Esophagus muscularis mucosa (tissue), 4 donors: ENCODE measurements around the gene C13orf46. TPM values are rescaled to one million over a fixed set of nuclear protein-coding genes. Genes with fewer than 3 reads are reported as not detected.

Source experiments
- DNase-seq: peaks from one replicate; pipeline ENCODE4 v3.0.0-alpha.2; 2017; ENCODE audit errors: extremely low spot score
- H3K27ac ChIP-seq, 4 donors: fragments of 200-600 bp; sonication (generic); replicated peaks in 1 of 4; 1 replicate in 3 of 4; 2 replicates in 1 of 4; pipeline ENCODE4 v1.5.1; 2016 to 2019; ENCODE audit warnings: mild to moderate bottlenecking in 1 of 4
- H3K27me3 ChIP-seq, 4 donors: fragments of 200-600 bp; sonication (generic); one replicate each; pipeline versions ENCODE4 v1.5.1 to v1.6.0; 2016 to 2019
- H3K36me3 ChIP-seq, 4 donors: fragments of 200-600 bp; sonication (generic); one replicate each; pipeline ENCODE4 v1.5.1; 2016 to 2019
- H3K4me1 ChIP-seq, 4 donors: fragments of 200-600 bp; sonication (generic); one replicate each; pipeline ENCODE4 v1.5.1; 2016 to 2019
- H3K4me3 ChIP-seq, 4 donors: fragments of 200-600 bp; sonication (generic); 1 replicate in 2 of 4; 2 replicates in 2 of 4; pipeline ENCODE4 v1.5.1; 2016 to 2019; ENCODE audit warnings: mild to moderate bottlenecking in 4 of 4, moderate library complexity in 1 of 4
- H3K9me3 ChIP-seq, 4 donors: fragments of 200-600 bp; sonication (generic); 1 replicate in 3 of 4; 2 replicates in 1 of 4; pipeline ENCODE4 v1.5.1; 2016 to 2019
- CTCF ChIP-seq, 3 experiments: fragments of 200-600 bp in 2 of 3; fragments of 450-650 bp in 1 of 3; sonication (generic) in 2 of 3; IDR thresholded peaks; one replicate each; pipeline ENCODE4 v1.5.1; 2017 to 2019; ENCODE audit warnings: antibody characterized with exemption in 3 of 3, mild to moderate bottlenecking in 2 of 3, moderate library complexity in 1 of 3
- EP300 ChIP-seq: sonication (generic); formaldehyde crosslinking; IDR thresholded peaks from one replicate; pipeline ENCODE4 v1.6.1; 2017; ENCODE audit warnings: antibody characterized with exemption
- POLR2A ChIP-seq: fragments of 450-650 bp; IDR thresholded peaks from one replicate; pipeline ENCODE4 v1.6.1; 2017; ENCODE audit warnings: antibody characterized with exemption, moderate library complexity, mild to moderate bottlenecking, low read depth
- POLR2AphosphoS5 ChIP-seq, 2 donors: sonication (generic); formaldehyde crosslinking; IDR thresholded peaks; one replicate each; pipeline ENCODE4 v1.6.1; 2017; ENCODE audit warnings: antibody characterized with exemption in 2 of 2
- WGBS: methylation state at CpG from one replicate; pipeline ENCODE4 v1.1.5; 2018; 5-methylcytosine and 5-hydroxymethylcytosine counted together
- intact Hi-C: fragments of 100-400 bp; cut with DNase I; formaldehyde crosslinking; loops from one replicate; pipeline ENCODE4 v1.15.1; 2023
- total RNA-seq, 4 donors: library from RNA; depleted of rRNA; stranded (reverse); fragments of >200 nt; gene quantifications; one replicate each; pipeline versions ENCODE4 v1.1.0 to v1.2.1, GENCODE V29; 2016

The C13orf46 gene
- total RNA-seq, 4 donors from 2014 or later = 0.17 to 2.1 (median 0.89) TPM

DNA sequence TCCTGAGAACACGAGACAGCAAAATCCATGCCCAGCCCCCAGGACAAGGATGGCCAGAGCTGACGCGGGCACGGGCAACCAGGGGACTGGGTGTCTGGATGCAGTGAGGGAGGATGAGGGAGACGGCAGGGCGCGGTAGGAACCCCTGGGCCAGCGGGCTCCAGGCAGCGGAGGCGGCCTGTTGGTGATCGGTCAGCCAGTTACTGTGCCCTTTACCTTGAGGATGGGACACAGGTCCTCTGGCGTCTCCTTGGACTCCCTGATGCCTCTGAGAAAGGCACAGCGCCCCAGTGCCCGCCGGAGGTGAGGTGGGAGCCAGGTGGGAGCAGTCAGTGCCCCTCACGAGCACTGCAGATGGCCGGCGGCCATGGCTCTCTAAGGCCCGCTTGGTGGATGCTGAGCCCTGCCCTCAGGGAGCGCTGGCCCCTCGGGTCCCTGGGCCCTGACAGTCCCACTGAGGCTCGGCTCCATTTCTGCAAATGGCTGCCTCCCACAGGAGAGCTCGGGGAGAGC is 31.2 kb downstream of the C13orf46 start:
- TF ChIP-seq EP300 (no peak), CTCF (IDR thresholded peaks at IDR 0.05) (no peak), POLR2A (no peak), POLR2AphosphoS5 (IDR thresholded peaks at IDR 0.05) (no peak)
- H3K4me3 ChIP-seq = no peak overlapping the region
- no peaks in the 10 kb centered on the region for H3K36me3 ChIP-seq
- DNase-seq = no peak
- H3K27me3 ChIP-seq = peaks cover 0 to 4% (median 0%) of the 10 kb centered on the region in 4 donors
- no peak overlapping the region for H3K27ac ChIP-seq
- 97% methylated on average over 13 of the region's 23 CpGs for WGBS
- H3K4me1 ChIP-seq = peaks cover 0 to 33% (median 31%) of the 10 kb centered on the region in 4 donors
- intact Hi-C loops = no loop called here
- H3K9me3 ChIP-seq = no peaks in the 10 kb centered on the region

DNA sequence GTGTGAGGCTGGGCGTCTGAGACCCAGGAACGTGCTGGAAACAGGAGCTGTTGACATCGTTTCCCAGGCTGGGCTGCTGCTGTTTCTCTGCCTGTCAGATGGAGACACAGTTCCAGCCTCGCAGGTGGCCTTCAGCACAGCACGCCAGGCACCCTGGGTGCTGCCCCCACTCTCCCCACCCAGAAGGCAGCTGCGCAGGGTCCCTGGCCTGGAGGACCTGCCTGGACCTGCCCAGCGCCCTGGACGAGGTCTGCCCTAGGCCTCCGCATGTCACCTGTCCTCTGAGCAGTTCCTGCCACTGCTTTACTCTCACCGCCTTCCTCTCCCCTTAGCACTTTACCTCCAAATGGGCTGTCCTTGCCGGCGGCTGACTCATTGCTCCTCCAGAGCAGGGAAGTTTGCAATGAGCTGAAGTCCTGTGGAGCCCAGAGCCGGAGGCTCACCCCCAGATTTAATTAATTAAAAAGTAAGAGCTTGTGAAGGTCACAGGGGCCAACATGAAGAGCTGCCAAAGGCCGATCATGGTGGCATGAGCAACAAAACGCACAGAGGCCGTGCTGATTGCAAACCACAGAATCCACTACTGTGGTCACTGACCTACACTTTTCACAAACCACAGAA is 32.2 kb downstream of the C13orf46 start:
- Histone ChIP-seq H3K4me3 (no peak overlapping the region), H3K27ac (no peak overlapping the region), H3K27me3 (peaks cover 0 to 4% (median 0%) of the 10 kb centered on the region in 4 donors), H3K9me3 (no peaks in the 10 kb centered on the region), H3K36me3 (no peaks in the 10 kb centered on the region), H3K4me1 (peaks cover 0 to 33% (median 30%) of the 10 kb centered on the region in 4 donors)
- TF ChIP-seq POLR2AphosphoS5 (IDR thresholded peaks at IDR 0.05) (no peak), POLR2A (no peak), EP300 (no peak), CTCF (IDR thresholded peaks at IDR 0.05) (no peak)
- intact Hi-C loops = no loop called here
- DNase-seq = no peak
- WGBS = 89% methylated on average over 15 of the region's 16 CpGs

GRCh38 chr13:113939944-113940297 is 34.0 kb downstream of the C13orf46 start:
- peaks cover 4 to 46% (median 44%) of the 10 kb centered on the region in 4 donors for H3K4me1 ChIP-seq
- no peak for DNase-seq
- WGBS = 92% methylated on average over 13 of the region's 16 CpGs
- no peaks in the 10 kb centered on the region for H3K9me3 ChIP-seq
- no peaks in the 10 kb centered on the region for H3K36me3 ChIP-seq
- no peak overlapping the region for H3K4me3 ChIP-seq
- intact Hi-C loops = no loop called here
- no peak overlapping the region for H3K27ac ChIP-seq
- no peak for TF ChIP-seq EP300
- no peak for TF ChIP-seq CTCF (IDR thresholded peaks at IDR 0.05)
- TF ChIP-seq POLR2A = no peak
- TF ChIP-seq POLR2AphosphoS5 (IDR thresholded peaks at IDR 0.05) = no peak
- H3K27me3 ChIP-seq = peaks cover 0 to 4% (median 0%) of the 10 kb centered on the region in 4 donors

DNA sequence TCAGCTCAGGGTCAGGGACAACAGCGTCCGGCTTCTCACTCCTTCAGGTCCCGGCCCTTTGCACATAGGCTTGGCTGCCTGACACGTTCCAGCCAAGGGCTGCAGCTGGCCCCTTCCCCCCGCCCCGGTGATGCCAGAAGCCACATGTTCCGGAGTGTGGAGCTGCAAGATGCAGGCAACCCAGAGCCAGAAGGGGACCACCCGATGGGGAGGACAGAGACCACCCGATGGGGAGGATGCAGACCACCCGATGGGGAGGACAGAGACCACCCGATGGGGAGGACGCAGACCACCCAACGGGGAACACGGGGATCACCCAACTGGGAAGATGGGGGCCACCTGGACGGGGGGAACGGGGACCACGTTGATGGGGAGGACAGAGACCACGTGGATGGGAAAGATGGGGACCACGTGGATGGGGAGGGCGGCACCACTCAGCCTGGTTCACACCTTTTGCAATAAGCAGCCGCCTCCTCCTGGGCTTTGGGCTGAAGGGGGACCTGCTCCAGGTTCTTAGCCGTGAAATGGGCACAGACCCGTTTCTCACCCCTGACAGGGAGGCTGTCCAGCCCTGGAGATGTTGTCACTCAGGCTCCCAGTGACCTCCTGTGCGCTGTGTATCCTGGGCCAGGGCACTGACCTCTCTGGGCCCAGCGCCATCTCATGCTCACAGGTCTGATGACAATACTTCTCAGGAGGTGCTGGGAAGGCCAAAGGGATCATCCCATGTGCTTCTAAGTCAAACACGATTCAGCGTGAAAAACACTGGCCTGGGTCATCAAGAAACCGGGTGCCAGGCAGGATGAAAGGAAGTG is 34.5 kb downstream of the C13orf46 start:
- TF ChIP-seq POLR2AphosphoS5 (IDR thresholded peaks at IDR 0.05) (no peak), EP300 (no peak), CTCF (IDR thresholded peaks at IDR 0.05) (no peak), POLR2A (no peak)
- WGBS = 68% methylated on average over 23 of the region's 28 CpGs
- peaks cover 0 to 4% (median 0%) of the 10 kb centered on the region in 4 donors for H3K27me3 ChIP-seq
- no peak overlapping the region for H3K4me3 ChIP-seq
- H3K9me3 ChIP-seq = no peaks in the 10 kb centered on the region
- intact Hi-C loops = no loop called here
- no peak overlapping the region for H3K27ac ChIP-seq
- no peaks in the 10 kb centered on the region for H3K36me3 ChIP-seq
- DNase-seq = no peak
- H3K4me1 ChIP-seq = peaks cover 4 to 51% (median 46%) of the 10 kb centered on the region in 4 donors
